ENCODE data around the gene SLC4A7. TPM values are rescaled to one million over a fixed set of nuclear protein-coding genes. Genes with fewer than 3 reads are reported as not detected.

The SLC4A7 gene
- total and polyA plus RNA-seq, 10 of the 15 experiments (the other 5 are each of a cell fraction or from before 2014, with no cell fraction given), result 4.4 to 41.4 (median 18.3) TPM

- 45% methylated on average over 1 of the region's 1 CpG for WGBS (ENCODE audit: insufficient coverage, insufficient replicate concordance, low lambda C conversion rate, missing lambda C conversion rate)
- RAD21 ChIA-PET (ENCODE audit: unreplicated experiment), result interaction anchor here (1.0 to 1.1 kb wide), 2 partner anchors 22 to 141 kb away, joined by 3 to 4 read pairs; no protein-coding TSS in a partner anchor
- intact Hi-C loops (cut with micrococcal nuclease; ENCODE audit: unreplicated experiment), result loop anchor here (2.0 kb wide), 1 partner anchor 15 kb away; no protein-coding TSS in a partner anchor
- H3K27me3 ChIP-seq (replicated peaks in 1 of 2; ENCODE audit: control insufficient read depth in 2 of 2, insufficient read depth in 2 of 2, low read length in 1 of 2), result no peaks in the 10 kb centered on the region
- ATAC-seq, result no peak
- no peaks in the 10 kb centered on the region for H3K79me2 ChIP-seq (ENCODE audit: control insufficient read depth, insufficient read depth, low read length)
- no peaks in the 10 kb centered on the region for H3K36me3 ChIP-seq (ENCODE audit: control insufficient read depth in 2 of 2, insufficient read depth in 2 of 2, low read length in 1 of 2)
- SMC1A ChIA-PET (ENCODE audit: uncharacterized antibody, unreplicated experiment), result interaction anchor here (1.7 to 2.9 kb wide), 2 partner anchors 20 to 23 kb away, joined by 4 to 11 read pairs; no protein-coding TSS in a partner anchor
- no peak overlapping the region for H3K4me3 ChIP-seq
- no TSS peak for BruUV-seq (replicated peaks)
- no peak overlapping the region for H3K4me2 ChIP-seq (ENCODE audit: control insufficient read depth, insufficient read depth)
- DNase-seq (ENCODE audit: low read depth, low spot score), result no peak
- in situ Hi-C loops (cut with MboI), result no loop called here
- no peak overlapping the region for H3K27ac ChIP-seq (ENCODE audit: control insufficient read depth, insufficient read depth)
- H2AFZ ChIP-seq (ENCODE audit: control insufficient read depth, low read depth, low read length), result no peak overlapping the region
- POLR2A ChIA-PET, result no interaction called here
- CTCF ChIA-PET, result interaction anchor here (1.0 to 1.9 kb wide), 8 partner anchors 10 to 355 kb away, joined by 3 to 6 read pairs (median 4); no protein-coding TSS in a partner anchor
- H3K4me1 ChIP-seq (ENCODE audit: control insufficient read depth, insufficient read depth, low read length), result no peaks in the 10 kb centered on the region
- FAIRE-seq, result no peak
- H3K9ac ChIP-seq (ENCODE audit: control insufficient read depth, insufficient read depth, low read length), result no peak overlapping the region
- TF ChIP-seq SMC3 (IDR thresholded peaks at IDR 0.05; ENCODE audit: borderline replicate concordance, low read length), result no peak
- TF ChIP-seq E2F4 (IDR thresholded peaks at IDR 0.05; ENCODE audit: low read depth, low read length), result no peak
- no peaks in the 10 kb centered on the region; the same call in 2 of the 3 replicates for H3K9me3 ChIP-seq (replicated peaks; ENCODE audit: control insufficient read depth, insufficient read depth, low read length)
- no peaks in the 10 kb centered on the region for H4K20me1 ChIP-seq (ENCODE audit: control insufficient read depth, insufficient read depth)
These were observed 158.0 kb downstream of the SLC4A7 start for GRCh38 chr3:27326202-27326601.

- Histone ChIP-seq H3K9me3 (replicated peaks; ENCODE audit: control insufficient read depth, insufficient read depth, low read length) (no peaks in the 10 kb centered on the region; the same call in 2 of the 3 replicates), H3K27me3 (replicated peaks in 1 of 2; ENCODE audit: control insufficient read depth in 2 of 2, insufficient read depth in 2 of 2, low read length in 1 of 2) (no peaks in the 10 kb centered on the region), H3K27ac (ENCODE audit: control insufficient read depth, insufficient read depth) (no peak overlapping the region), H3K36me3 (ENCODE audit: control insufficient read depth in 2 of 2, insufficient read depth in 2 of 2, low read length in 1 of 2) (no peaks in the 10 kb centered on the region), H3K4me3 (no peak overlapping the region), H3K9ac (ENCODE audit: control insufficient read depth, insufficient read depth, low read length) (no peak overlapping the region), H3K79me2 (ENCODE audit: control insufficient read depth, insufficient read depth, low read length) (no peaks in the 10 kb centered on the region), H3K4me2 (ENCODE audit: control insufficient read depth, insufficient read depth) (no peak overlapping the region), H4K20me1 (ENCODE audit: control insufficient read depth, insufficient read depth) (no peaks in the 10 kb centered on the region), H2AFZ (ENCODE audit: control insufficient read depth, low read depth, low read length) (no peak overlapping the region), H3K4me1 (ENCODE audit: control insufficient read depth, insufficient read depth, low read length) (no peaks in the 10 kb centered on the region)
- ATAC-seq (peak; percentile 61; the same call in 2 of the 3 replicates), DNase-seq (ENCODE audit: low read depth, low spot score) (no peak), FAIRE-seq (no peak)
- BruUV-seq (replicated peaks), result no TSS peak
- ChIA-PET RAD21 (ENCODE audit: unreplicated experiment) (interaction anchor here (0.6 to 1.0 kb wide), 2 partner anchors 23 to 355 kb away, joined by 3 read pairs; no protein-coding TSS in a partner anchor), SMC1A (ENCODE audit: uncharacterized antibody, unreplicated experiment) (interaction anchor here (1.7 to 2.9 kb wide), 2 partner anchors 21 to 23 kb away, joined by 4 to 11 read pairs; no protein-coding TSS in a partner anchor), CTCF (interaction anchor here (0.6 to 1.9 kb wide), 8 partner anchors 10 to 356 kb away, joined by 3 to 6 read pairs (median 4); no protein-coding TSS in a partner anchor), POLR2A (no interaction called here)
- 38% methylated on average over 1 of the region's 1 CpG for WGBS (ENCODE audit: insufficient coverage, insufficient replicate concordance, low lambda C conversion rate, missing lambda C conversion rate)
- intact Hi-C loops (cut with micrococcal nuclease; ENCODE audit: unreplicated experiment), result no loop called here
- in situ Hi-C loops (cut with MboI), result no loop called here
- TF ChIP-seq CTCF (IDR thresholded peaks at IDR 0.05 in 2 of 3, conservative IDR thresholded peaks at IDR 0.05 in 1 of 3; ENCODE audit: control insufficient read depth in 2 of 3, extremely low read depth in 1 of 3, insufficient read depth in 1 of 3, low read depth in 3 of 3, low read length in 3 of 3), result peak in 2 of 3 experiments; percentile 10 to 34; a peak in 2 of 6 replicates
- no peak for TF ChIP-seq IRF5 (IDR thresholded peaks at IDR 0.05; ENCODE audit: borderline replicate concordance)
- TF ChIP-seq, protein P1, sequence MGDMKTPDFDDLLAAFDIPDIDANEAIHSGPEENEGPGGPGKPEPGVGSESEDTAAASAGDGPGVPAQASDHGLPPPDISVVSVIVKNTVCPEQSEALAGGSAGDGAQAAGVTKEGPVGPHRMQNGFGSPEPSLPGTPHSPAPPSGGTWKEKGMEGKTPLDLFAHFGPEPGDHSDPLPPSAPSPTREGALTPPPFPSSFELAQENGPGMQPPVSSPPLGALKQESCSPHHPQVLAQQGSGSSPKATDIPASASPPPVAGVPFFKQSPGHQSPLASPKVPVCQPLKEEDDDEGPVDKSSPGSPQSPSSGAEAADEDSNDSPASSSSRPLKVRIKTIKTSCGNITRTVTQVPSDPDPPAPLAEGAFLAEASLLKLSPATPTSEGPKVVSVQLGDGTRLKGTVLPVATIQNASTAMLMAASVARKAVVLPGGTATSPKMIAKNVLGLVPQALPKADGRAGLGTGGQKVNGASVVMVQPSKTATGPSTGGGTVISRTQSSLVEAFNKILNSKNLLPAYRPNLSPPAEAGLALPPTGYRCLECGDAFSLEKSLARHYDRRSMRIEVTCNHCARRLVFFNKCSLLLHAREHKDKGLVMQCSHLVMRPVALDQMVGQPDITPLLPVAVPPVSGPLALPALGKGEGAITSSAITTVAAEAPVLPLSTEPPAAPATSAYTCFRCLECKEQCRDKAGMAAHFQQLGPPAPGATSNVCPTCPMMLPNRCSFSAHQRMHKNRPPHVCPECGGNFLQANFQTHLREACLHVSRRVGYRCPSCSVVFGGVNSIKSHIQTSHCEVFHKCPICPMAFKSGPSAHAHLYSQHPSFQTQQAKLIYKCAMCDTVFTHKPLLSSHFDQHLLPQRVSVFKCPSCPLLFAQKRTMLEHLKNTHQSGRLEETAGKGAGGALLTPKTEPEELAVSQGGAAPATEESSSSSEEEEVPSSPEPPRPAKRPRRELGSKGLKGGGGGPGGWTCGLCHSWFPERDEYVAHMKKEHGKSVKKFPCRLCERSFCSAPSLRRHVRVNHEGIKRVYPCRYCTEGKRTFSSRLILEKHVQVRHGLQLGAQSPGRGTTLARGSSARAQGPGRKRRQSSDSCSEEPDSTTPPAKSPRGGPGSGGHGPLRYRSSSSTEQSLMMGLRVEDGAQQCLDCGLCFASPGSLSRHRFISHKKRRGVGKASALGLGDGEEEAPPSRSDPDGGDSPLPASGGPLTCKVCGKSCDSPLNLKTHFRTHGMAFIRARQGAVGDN (IDR thresholded peaks at IDR 0.05), result no peak
- no peak for TF ChIP-seq POLR2A (IDR thresholded peaks at IDR 0.05; ENCODE audit: low read depth, low read length)
These were observed 158.8 kb downstream of the SLC4A7 start for GRCh38 chr3:27325419-27325818.

Data from GM12878 (cell line).